Stimulated activated CD8-positive, alpha-beta memory T cell treated with anti-CD3 and anti-CD28 coated beads, Interleukin-15, amount 100 ng/mL, for 4 hours (primary cell): Measurements from ENCODE around the gene CGNL1.

Source experiments
- DNase-seq, 2 donors: peaks; one replicate each; pipeline ENCODE4 v3.0.0-alpha.2; 2020; ENCODE audit warnings: low read depth in 2 of 2

Gene CGNL1, protein sequence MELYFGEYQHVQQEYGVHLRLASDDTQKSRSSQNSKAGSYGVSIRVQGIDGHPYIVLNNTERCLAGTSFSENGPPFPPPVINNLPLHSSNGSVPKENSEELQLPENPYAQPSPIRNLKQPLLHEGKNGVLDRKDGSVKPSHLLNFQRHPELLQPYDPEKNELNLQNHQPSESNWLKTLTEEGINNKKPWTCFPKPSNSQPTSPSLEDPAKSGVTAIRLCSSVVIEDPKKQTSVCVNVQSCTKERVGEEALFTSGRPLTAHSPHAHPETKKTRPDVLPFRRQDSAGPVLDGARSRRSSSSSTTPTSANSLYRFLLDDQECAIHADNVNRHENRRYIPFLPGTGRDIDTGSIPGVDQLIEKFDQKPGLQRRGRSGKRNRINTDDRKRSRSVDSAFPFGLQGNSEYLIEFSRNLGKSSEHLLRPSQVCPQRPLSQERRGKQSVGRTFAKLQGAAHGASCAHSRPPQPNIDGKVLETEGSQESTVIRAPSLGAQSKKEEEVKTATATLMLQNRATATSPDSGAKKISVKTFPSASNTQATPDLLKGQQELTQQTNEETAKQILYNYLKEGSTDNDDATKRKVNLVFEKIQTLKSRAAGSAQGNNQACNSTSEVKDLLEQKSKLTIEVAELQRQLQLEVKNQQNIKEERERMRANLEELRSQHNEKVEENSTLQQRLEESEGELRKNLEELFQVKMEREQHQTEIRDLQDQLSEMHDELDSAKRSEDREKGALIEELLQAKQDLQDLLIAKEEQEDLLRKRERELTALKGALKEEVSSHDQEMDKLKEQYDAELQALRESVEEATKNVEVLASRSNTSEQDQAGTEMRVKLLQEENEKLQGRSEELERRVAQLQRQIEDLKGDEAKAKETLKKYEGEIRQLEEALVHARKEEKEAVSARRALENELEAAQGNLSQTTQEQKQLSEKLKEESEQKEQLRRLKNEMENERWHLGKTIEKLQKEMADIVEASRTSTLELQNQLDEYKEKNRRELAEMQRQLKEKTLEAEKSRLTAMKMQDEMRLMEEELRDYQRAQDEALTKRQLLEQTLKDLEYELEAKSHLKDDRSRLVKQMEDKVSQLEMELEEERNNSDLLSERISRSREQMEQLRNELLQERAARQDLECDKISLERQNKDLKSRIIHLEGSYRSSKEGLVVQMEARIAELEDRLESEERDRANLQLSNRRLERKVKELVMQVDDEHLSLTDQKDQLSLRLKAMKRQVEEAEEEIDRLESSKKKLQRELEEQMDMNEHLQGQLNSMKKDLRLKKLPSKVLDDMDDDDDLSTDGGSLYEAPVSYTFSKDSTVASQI

DNA sequence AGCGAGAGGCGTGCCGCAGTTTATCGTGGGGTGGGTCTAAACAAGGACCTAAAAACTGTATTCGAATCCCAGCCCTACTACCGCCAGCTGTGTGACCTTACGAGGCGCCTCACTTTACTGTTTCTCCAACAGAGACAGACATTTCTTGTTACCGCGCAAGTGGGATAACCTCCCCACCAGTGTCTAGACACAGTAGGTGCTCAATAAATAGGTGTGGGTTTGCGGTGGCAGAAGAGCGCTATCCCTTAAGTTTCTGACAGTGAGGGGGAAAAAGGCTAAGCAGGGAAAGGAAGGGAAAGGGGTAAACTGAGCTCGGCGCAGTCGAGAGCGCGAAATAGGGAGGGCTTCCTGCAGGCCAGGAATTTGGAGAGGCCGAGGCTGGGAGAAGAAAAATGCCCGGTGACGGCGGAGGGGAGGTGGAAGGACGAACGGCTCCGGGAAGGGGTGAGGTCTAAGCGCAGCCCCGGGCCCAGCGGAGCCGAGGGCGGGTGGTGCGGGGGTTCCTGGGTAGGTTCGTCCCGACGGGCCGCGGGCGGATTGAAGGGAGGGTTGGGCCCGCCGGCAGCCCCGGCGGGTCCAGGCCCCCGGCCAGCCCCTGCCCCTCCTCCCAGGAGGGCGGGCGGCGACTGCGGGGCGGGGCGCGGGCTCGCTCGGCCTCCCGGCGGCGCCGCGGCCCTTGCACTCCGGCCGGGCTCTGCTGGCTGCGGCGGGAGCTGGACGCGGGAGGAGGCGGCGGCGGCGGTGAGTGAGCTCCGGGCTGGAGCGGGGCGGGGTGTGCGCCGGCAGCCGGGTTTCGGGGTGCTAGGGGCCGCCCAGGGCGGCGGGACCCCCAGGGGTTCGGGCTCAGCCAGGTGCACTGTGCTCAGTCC is at the start of gene CGNL1:
CGNL1 (plus strand) TSS at position 679 of the 869 bp plus-strand sequence. CDS start 61,495 bp downstream, outside the sequence.
- DNase-seq = no peak

DNA sequence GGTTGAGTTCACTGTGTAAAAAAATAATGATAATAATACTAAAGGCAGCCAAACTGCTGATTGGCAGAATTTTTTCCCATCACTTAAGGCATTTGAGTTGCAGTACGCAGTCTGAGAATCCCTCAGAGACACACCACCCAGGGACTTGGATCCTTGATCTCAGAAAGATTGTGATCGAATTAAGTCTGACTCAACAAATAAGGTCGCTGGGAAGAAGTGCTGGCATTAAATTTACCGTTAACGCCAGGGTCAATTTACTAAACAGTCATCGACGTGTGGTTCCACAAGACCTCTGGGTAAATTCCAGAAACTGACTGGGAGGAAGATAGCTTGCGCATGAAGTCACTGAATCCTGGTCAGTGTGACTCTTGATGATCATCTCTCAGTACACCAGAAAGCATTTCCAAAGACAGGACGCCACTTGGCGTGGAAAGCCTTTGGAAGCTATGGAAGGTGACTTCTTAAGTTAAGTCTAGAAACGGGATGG is 48.3 kb upstream of the CGNL1 start:
- no peak for DNase-seq

GRCh38 chr15:57328479-57328878 is 47.8 kb upstream of the CGNL1 start:
- DNase-seq = no peak

- DNase-seq = no peak
Observed at GRCh38 chr15:57328897-57329296, 47.4 kb upstream of the CGNL1 start.

GRCh38 chr15:57329582-57330367 is 46.5 kb upstream of the CGNL1 start:
- DNase-seq = no peak

DNA sequence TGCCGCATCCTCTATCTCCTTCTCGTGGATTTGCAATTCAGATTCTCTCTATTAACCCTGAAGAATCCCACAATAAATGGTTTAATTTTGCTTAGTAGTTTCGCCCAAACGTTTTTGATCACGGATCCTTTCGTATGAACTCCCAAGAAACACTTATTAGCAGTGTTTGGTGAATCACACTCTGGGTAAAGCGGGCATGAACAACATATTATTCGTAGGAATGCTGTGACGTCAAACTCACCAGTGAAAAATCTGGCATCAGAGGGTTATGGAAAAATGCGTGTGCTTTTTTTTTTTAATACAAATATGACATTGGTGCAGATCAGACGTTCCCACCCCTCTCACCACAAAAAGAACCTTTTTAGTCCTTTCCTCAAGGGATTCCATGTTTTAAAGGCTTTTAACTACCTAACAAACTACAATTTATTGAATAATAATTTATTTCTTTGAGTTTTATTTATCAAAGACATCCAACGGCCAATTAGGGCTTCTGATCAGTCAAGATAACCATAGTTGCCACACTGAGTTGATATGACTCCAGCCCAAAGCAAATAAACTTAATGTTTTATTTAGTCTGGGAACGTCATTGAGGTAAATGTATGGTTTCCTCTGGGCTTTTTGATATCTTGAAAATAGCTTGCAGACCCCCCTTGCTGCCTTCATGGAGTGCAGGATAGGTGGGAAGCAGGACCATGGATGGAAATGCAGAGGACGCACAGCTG is 45.5 kb upstream of the CGNL1 start:
- DNase-seq = no peak

GRCh38 chr15:57332326-57332725 is 44.0 kb upstream of the CGNL1 start:
- DNase-seq = no peak

DNA sequence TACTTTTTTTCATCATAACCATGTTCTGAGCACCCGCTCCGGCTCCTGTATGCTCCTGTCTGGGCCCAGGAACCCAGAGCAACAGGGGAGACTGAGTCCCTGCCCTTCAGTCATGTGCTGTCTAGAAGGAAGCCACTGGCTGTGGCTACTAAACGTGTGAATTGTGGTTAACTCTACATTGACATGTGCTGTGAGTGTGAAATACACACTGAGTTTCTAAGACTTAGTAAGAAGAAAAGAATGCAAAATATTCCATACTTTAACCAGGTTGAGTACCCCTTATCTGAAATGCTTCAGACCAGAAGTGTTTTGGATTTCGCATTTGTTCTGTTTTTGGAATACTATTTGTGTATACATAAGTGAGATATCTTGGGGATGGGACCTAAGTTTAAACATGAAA is 42.8 kb upstream of the CGNL1 start:
- DNase-seq = no peak

DNA sequence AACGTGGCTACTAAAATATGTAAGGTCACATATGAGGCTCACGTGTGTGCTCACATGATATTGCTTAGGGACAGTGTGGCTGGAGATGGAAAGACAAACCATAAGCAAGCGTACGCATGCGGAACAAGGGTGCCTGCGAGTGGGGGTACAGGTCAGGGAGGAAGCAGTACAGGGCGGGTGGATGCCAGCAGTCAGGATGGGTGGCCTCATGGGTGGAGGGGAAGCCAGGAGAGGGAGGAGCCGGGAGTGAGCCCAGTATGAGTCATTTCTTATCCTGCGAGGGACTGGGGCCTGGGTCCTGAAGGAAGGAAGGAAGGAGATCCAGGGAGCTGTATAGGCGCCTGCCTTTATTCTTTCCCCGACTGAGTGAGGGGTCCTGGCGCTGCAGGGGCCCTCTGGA is 42.0 kb upstream of the CGNL1 start:
- no peak for DNase-seq

DNA sequence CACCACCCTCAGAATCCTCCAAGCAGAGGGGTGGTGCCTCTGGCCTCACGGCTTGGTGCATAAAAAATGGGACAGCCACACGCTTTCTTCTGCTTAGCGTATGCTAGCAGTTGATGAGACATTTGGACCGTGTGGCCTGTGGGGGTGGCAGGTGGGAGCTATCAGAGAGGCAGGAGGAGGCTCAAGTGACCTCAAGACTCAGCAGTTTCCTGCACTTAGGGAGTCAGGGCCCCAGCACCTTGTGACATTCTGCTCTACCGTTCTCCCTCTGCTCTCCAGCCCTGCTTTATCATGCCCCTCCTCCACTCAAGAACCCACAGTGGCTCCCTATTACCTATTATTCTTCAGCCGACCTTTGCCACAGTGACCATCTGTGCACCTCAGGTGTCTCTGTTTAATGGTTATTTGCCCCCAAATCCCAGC is 41.0 kb upstream of the CGNL1 start:
- no peak for DNase-seq

- DNase-seq = no peak
Observed at GRCh38 chr15:57335719-57336118, 40.6 kb upstream of the CGNL1 start.

- no peak for DNase-seq
Observed at GRCh38 chr15:57337868-57338411, 38.4 kb upstream of the CGNL1 start.

- no peak for DNase-seq
Observed at GRCh38 chr15:57339321-57339720, 37.0 kb upstream of the CGNL1 start.

GRCh38 chr15:57340682-57341259 is 35.5 kb upstream of the CGNL1 start:
- DNase-seq = no peak

DNA sequence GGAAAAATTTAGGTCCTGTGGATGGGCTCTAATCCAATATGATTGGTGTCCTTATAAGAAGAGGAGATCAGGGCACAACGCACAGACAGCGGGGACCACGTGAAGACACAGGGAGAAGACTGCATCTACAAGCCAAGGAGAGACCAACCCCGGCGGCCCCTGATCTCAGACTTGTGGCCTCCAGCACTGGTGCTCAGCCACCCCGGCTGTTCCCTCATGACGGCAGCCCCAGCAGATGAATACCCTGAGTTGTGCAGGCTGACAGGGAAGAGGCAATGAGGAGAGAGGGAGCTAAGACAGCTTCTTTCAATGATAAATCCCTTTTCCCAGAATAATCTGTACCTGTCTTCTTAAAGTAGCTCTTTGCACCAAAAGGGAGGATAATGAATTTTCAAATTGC is 33.3 kb upstream of the CGNL1 start:
- DNase-seq = no peak

DNA sequence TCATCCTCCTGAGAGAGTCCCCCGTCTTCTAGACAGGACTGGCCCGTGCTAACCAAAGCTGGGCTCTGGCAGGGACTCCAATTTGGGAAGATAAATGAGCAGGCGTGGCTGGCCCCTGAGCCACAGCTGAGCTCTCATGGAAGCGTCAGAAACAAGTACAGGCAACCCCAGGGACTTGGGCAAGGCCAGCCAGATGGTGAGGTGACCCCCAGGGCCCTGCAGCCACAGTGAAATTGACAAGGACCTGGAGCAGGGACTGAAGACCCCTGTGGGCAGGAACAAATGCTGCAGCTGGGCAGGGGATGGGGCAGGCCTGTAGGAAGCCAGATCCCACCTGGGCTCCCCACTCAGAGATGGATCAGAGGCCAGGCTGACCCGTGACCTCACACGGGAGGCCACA is 32.8 kb upstream of the CGNL1 start:
- DNase-seq = no peak

DNA sequence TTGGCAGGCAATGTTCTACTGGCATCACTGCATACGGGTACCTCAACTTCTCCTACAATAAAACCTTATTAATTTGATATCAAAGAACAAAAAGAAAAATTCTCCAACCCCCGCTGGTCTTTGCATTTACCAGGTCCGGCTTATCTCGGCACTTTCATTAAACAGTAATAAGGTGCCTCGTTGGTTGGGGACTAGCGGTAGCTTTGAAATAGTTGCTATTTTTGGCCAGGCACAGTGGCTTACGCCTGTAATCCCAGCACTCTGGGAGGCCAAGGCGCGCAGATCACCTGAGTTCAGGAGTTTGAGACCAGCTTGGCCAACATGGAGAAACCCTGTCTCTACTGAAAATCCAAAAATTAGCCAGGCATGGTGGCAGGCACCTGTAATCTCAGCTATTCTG is 32.0 kb upstream of the CGNL1 start:
- DNase-seq = no peak

GRCh38 chr15:57345584-57345983 is 30.7 kb upstream of the CGNL1 start:
- no peak for DNase-seq

DNA sequence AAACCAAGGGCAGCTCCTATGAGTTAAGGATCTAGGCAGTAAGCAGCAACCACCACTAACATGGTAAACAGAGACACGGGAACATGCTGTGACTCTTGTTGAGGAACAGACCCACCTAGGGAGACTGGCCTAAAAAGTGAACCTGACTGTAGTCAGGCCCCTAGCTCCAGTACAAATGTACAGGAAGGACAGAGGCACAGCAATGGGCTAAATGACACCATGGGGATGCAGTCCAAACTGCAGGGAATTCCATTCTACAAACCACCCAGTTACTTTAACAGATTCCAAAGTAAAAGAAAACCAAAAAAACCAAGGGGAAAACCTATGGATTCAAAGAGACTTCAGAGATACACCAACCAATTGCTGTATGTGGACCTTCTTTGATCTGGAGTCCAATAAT is 28.2 kb upstream of the CGNL1 start:
- DNase-seq = no peak
